ENCODE data around the gene FMO5.
"Not testable (repeated sequence)": the region's sequence is repeated elsewhere in the genome, so short reads cannot be mapped to it uniquely, and the experiment has no call there.

FMO5 gene, protein sequence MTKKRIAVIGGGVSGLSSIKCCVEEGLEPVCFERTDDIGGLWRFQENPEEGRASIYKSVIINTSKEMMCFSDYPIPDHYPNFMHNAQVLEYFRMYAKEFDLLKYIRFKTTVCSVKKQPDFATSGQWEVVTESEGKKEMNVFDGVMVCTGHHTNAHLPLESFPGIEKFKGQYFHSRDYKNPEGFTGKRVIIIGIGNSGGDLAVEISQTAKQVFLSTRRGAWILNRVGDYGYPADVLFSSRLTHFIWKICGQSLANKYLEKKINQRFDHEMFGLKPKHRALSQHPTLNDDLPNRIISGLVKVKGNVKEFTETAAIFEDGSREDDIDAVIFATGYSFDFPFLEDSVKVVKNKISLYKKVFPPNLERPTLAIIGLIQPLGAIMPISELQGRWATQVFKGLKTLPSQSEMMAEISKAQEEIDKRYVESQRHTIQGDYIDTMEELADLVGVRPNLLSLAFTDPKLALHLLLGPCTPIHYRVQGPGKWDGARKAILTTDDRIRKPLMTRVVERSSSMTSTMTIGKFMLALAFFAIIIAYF

GRCh38 chr1:147225193-147225730 lies at the start of gene FMO5:
Gene FMO5, minus strand, starts transcription at chr1:147225339. Its CDS starts 310 bp downstream, at chr1:147225029.
- peak; percentile 46 for DNase-seq (ENCODE audit: low spot score)

DNA sequence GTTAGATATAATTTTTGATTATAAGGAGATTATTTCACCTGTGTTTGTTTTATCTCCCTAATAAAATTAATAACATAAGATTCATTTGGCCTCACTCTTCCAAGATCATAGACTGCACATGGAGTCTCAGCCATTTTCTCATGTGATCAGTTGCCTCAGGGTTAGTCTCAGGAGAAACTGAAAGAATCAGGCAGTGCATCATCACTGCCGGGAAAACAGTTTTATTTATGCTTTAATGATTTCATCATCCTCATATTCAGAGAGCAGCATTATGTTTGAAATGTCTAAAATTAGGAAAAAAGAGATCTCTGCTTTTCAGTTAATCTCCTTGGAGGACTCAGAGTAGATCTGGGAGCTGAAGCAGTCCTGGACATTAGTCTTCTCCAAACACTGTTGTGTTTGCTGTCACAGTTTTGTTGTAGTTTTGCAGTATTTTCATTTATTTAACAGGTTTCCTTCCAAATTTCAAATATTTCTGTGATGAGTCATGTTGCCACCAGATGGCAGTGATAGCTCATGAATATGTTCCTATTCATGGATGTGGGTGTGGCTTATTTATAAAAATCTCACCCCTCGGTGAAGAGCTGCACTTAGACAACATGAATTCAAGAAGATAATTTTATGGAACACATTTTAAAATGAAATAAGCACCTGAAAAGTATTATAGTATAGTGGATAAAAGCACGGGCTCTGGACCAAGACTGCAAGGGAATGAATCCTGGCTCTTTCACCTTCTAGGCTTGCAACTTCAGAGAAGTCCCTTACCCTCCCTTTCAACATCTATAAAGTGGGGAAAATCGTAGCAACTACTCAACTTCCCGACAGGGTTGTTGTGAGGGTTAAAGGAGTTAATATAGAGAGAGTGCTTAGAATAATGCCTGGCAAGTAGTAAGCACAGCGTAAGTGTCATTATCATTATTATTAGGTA lies 48.5 kb upstream of the FMO5 start:
- DNase-seq (ENCODE audit: low spot score) = peak; percentile 44

DNA sequence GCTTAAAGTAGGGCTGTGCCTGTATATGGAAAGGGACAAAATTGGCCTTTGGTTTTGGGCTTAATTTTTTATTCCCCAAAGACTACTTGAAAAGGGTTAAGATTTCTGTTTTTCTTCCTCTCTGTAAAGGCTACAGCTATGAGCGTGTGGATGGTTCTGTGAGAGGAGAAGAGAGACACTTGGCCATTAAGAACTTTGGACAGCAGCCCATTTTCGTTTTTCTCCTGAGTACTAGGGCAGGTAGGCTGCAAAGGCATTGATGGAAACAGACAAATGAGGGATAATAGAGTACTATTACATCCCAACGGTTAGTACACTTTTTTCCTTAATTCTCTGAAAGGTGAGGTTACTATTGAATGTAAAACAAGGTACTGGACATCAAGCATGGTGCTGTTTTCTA lies 46.9 kb upstream of the FMO5 start:
- DNase-seq (ENCODE audit: low spot score) = no peak

- DNase-seq (ENCODE audit: low spot score) = no peak
Measured at GRCh38 chr1:147270721-147271120, 45.6 kb upstream of the FMO5 start.

DNA sequence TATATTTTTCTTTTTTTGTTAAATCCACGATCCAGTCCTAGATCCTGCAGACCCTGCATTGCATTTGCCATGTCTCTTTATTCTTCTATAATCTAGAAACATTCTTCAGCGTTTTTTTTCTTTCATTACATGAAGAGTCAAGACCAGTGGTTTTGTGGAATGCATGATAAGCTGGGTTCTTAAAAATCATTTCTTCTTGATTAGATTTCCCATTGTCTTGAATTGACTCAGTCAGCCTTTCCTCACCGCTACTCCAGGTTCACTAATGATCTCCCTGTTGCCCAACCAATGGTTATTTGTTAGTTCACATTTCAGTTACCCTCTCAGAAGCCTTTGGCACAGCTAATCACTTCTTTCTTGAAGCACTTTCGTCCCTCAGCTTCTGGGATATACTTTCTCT lies 42.6 kb upstream of the FMO5 start:
- no peak for DNase-seq (ENCODE audit: low spot score)

DNA sequence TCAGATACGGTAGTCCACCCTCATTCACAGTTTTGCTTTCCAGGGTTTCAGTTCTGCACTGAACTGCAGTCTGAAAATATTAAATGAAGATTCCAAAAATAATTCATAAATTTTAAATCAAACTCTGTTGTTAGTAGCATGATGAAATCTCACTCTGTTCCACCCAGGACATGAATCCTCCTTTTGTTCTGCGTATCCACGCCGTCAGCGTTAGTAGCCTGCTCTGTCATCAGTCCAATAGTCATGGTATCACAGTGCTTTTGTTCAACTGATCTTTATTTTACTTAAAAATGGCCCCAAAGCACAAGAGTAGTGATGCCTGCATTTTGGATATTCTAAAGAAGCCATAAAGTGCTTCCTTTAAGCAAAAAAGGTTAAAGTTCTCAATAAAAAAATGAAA lies 41.2 kb upstream of the FMO5 start:
- DNase-seq (ENCODE audit: low spot score) = no peak

DNA sequence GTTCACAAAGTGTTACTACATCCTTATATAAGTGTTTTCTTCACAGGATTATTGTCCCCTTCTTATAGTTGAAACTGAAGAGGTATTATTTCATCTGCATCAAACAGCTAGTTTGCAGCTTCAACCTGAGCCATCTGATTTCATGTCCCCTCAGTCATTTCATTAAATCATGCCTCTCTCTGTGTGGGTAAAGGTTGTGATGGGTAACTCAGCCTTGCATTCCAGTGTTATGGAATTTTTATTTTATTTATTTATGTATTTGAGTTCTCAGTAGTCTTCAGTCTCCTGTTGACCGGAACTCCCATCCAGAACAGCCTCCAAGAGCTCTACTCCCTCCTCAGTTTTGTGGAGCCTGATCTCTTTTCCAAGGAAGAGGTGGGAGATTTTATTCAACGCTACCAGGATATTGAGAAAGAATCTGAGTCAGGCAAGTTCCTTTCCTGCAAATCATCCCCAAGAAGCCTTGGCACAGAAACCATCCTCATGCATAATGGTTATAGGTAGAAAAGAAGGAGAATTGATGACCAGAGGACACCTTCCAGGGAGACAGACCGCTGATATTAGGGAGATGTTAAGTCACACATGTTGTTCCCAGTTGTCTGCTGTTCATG lies 39.1 kb upstream of the FMO5 start:
- no peak for DNase-seq (ENCODE audit: low spot score)

- no peak for DNase-seq (ENCODE audit: low spot score)
Measured at GRCh38 chr1:147260956-147261355, 35.8 kb upstream of the FMO5 start.

DNA sequence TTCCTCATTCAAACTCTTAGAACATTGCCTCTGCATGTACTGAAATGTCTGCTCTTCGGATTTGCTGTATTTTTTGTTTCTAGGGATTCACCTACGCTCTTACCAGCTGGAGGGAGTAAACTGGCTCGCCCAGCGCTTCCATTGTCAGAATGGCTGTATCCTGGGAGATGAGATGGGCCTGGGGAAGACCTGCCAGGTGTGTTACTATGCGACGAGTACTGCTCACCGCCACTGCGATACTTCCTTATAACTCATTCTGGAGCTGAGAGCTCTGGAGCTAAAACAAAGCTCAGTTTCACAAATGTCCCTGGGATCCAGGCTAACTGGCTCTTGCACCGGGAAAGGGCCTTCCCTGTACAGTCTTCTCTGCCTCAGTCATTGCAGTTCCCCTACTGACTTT lies 27.4 kb upstream of the FMO5 start:
- DNase-seq (ENCODE audit: low spot score) = no peak

DNA sequence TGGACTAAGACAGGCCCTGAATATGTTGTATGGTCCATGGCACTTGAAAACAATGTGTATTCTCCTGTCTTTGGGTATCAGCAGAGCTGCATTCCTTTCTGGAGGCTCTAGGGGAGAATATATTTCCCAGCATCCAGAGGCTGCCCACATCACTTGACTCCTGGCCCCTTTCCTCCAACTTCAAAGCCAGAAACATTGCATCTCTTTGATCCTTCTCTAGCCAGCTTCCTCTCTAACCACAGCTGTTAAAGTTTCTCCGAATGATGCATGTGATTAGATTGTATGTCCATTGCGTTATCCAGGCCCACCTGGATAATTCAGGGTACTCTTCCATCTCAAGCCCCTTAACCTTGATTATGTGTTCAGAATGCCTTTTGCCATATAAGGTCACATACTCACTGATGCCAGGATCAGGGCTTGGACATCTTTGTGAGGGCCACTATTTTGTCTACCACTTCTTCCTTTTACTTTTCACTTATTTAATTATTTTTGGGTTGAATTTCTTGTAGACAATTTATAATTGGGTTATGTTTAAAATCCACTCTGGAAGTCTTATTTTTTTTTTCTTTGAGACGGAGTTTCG lies 22.6 kb upstream of the FMO5 start:
- DNase-seq (ENCODE audit: low spot score) = peak; percentile 96

- peak; percentile 73 for DNase-seq (ENCODE audit: low spot score)
Measured at GRCh38 chr1:147246910-147247655, 21.9 kb upstream of the FMO5 start.

GRCh38 chr1:147246044-147246690 lies 21.0 kb upstream of the FMO5 start:
- DNase-seq (ENCODE audit: low spot score) = no peak

- DNase-seq (ENCODE audit: low spot score) = no peak
Measured at GRCh38 chr1:147245586-147246021, 20.5 kb upstream of the FMO5 start.

GRCh38 chr1:147245129-147245528 lies 20.0 kb upstream of the FMO5 start:
- DNase-seq (ENCODE audit: low spot score) = no peak

DNA sequence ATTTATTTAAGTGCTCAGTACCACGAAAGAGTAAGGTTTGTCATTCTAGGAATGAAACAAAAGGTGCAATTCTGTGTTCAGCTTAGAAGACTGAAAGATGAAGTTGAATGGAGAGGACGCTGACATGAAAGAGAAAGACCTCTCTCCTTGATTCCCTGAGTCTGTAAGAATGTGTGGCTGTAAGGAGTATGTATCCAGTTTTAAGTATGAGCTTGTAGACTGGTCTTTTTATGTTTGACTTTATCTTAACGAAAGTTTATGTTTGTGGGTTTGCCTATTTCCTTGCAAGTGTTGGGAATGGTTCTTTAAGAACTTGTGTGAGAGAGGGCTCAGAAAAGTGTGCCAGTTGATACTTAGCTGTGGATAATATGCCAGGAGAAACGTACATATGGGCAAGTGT lies 18.7 kb upstream of the FMO5 start:
- DNase-seq (ENCODE audit: low spot score) = peak; percentile 24

DNA sequence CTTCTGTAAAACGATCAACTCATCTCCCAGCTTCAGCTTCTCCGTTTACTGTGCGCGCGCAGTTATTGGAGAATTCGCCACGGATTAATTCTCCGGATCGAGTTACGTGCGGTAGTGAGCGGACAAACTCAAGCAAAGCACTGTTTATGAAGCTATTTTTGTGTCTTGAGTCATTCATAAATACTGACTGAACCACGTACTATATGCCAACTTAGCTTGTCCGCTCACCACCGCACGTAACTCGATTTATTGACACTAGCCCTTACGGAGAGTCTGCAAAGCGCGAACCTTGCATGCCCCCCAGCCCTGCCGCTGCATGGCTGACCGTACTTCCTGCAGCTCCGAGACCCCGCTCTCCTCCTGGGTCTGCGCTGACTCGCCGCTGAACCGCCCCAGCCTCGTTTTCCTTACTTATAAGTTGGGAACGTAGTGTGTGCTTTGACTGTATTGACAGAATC lies 18.1 kb upstream of the FMO5 start:
- peak; percentile 46 for DNase-seq (ENCODE audit: low spot score)

- peak; percentile 94 for DNase-seq (ENCODE audit: low spot score)
Measured at GRCh38 chr1:147242449-147243227, 17.5 kb upstream of the FMO5 start, which contains the start of gene CHD1L. Gene CHD1L, plus strand, starts transcription at chr1:147242684. Its CDS starts 20 bp downstream, at chr1:147242704.

GRCh38 chr1:147241934-147242448 lies 16.9 kb upstream of the FMO5 start:
- no peak for DNase-seq (ENCODE audit: low spot score)

DNA sequence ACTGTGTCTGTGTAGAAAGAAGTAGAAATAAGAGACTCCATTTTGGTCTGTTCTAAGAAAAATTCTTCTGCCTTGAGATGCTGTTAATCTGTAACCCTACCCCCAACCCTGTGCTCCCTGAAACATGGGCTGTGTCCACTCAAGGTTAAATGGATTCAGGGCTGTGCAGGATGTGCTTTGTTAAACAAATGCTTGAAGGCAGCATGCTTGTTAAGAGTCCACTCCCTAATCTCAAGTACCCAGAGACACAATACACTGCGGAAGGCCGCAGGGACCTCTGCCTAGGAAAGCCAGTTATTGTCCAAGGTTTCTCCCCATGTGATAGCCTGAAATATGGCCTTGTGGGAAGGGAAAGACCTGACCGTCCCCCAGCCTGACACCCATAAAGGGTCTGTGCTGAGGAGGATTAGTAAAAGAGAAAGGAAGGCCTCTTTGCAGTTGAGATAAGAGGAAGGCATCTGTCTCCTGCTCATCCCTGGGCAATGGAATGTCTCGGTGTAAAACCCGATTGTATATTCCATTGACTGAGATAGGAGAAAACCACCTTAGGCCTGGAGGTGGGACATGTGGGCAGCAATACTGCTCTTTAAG lies 15.1 kb upstream of the FMO5 start:
- DNase-seq (ENCODE audit: low spot score) = not testable (repeated sequence)
